Liver (tissue), 3 donors: ENCODE results near the gene CCDC33.

ENCODE experiments used
- ATF3 ChIP-seq: IDR thresholded peaks from 2 replicates; pipeline ENCODE4 v1.6.1; 2016; ENCODE audit warnings: antibody characterized with exemption
- CTCF ChIP-seq: fragments of 150-350 bp; IDR thresholded peaks from 2 replicates; pipeline ENCODE4 v1.5.1; 2017; ENCODE audit warnings: improper control_type of control experiment, low read depth, low read length; ENCODE audit not compliant: missing input control
- REST ChIP-seq: IDR thresholded peaks from 2 replicates; pipeline ENCODE4 v1.6.1; 2016; ENCODE audit warnings: antibody characterized with exemption, mild to moderate bottlenecking
- donor health status: healthy.
- donor health status: healthy.

DNA sequence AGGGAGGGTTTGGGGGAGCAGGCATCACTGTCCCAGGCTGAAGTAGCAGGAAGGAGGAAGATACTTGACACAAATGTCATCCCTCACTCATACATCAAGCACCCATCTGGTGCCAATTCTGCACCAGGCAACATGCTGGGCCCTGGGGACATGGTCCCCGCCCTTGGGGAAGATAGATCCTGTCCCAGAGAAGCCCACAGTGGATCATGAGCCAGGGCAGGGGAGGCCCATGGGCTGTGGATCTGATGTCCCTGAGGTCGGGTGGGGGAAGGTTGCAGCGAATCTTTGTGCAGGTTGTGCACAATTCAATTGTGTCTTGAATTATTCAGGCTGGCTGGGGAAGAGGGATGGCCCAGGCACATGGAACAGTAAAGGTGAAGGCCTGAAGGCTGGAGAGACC lies 6.4 kb upstream of the CCDC33 start:
- TF ChIP-seq REST, result no peak
- no peak for TF ChIP-seq CTCF
- TF ChIP-seq ATF3, result no peak
